Breast epithelium (tissue), 4 donors: ENCODE measurements around the gene CHSY3. TPM values are rescaled to one million over a fixed set of nuclear protein-coding genes. Genes with fewer than 3 reads are reported as not detected.

ENCODE experiments used
- DNase-seq, 2 donors: peaks; one replicate each; pipeline ENCODE4 v3.0.0-alpha.2; 2019; ENCODE audit warnings: low spot score in 2 of 2
- H3K27ac ChIP-seq, 2 donors: fragments of 200-600 bp; sonication (generic) in 1 of 2; one replicate each; pipeline ENCODE4 v1.5.1; 2016 to 2019; ENCODE audit warnings: mild to moderate bottlenecking in 1 of 2
- H3K27me3 ChIP-seq, 2 donors: fragments of 200-600 bp; sonication (generic) in 1 of 2; one replicate each; pipeline versions ENCODE4 v1.5.1 to v1.6.0; 2017 to 2019; ENCODE audit warnings: control low read depth in 1 of 2, mild to moderate bottlenecking in 1 of 2
- H3K36me3 ChIP-seq: fragments of 200-600 bp; one replicate; pipeline ENCODE4 v1.5.1; 2019
- H3K4me1 ChIP-seq, 2 donors: fragments of 200-600 bp; sonication (generic); one replicate each; pipeline ENCODE4 v1.5.1; 2016 to 2019; ENCODE audit warnings: control low read depth in 1 of 2
- H3K4me3 ChIP-seq, 3 donors: fragments of 200-600 bp; sonication (generic); 1 replicate in 2 of 3; 2 replicates in 1 of 3; pipeline ENCODE4 v1.5.1; 2016 to 2019; ENCODE audit warnings: mild to moderate bottlenecking in 3 of 3, moderate library complexity in 2 of 3
- H3K9me3 ChIP-seq, 2 donors: fragments of 200-600 bp; sonication (generic) in 1 of 2; one replicate each; pipeline ENCODE4 v1.5.1; 2016 to 2019; ENCODE audit warnings: control low read depth in 1 of 2
- POLR2A ChIP-seq: fragments of 450-650 bp; IDR thresholded peaks from one replicate; pipeline ENCODE4 v1.6.1; 2016; ENCODE audit warnings: antibody characterized with exemption, mild to moderate bottlenecking, moderate library complexity
- POLR2AphosphoS5 ChIP-seq, 3 donors: sonication (generic); formaldehyde crosslinking; IDR thresholded peaks; one replicate each; pipeline ENCODE4 v1.6.1; 2017; ENCODE audit warnings: antibody characterized with exemption in 3 of 3
- intact Hi-C: fragments of 100-400 bp; cut with DNase I; formaldehyde crosslinking; loops from one replicate; pipeline ENCODE4 v1.15.1; 2023; ENCODE audit warnings: low total_unique reads
- total RNA-seq, 3 donors: library from RNA; depleted of rRNA; stranded (reverse); fragments of >200 nt; gene quantifications; one replicate each; pipeline ENCODE4 v1.1.0, GENCODE V29; 2016
- TF ChIP-seq, protein P1 (sequence below), 3 donors: fragments of 450-650 bp; IDR thresholded peaks; one replicate each; pipeline ENCODE4 v1.5.1; 2016 to 2017; ENCODE audit warnings: antibody characterized with exemption in 3 of 3, mild to moderate bottlenecking in 3 of 3, moderate library complexity in 3 of 3

CHSY3 gene
- total RNA-seq, 3 donors from 2014 or later: 2.5 to 4.9 (median 3.7) TPM

GRCh38 chr5:130037905-130038304 lies 133.6 kb downstream of the CHSY3 start:
- no peak for DNase-seq
- Histone ChIP-seq H3K4me3 (no peak overlapping the region), H3K27ac (no peak overlapping the region), H3K4me1 (no peaks in the 10 kb centered on the region), H3K9me3 (no peaks in the 10 kb centered on the region), H3K36me3 (no peaks in the 10 kb centered on the region), H3K27me3 (no peaks in the 10 kb centered on the region)
- intact Hi-C loops: loop anchor here (2.0 kb wide), 1 partner anchor 31 kb away; no protein-coding TSS in a partner anchor
- TF ChIP-seq, protein P1, sequence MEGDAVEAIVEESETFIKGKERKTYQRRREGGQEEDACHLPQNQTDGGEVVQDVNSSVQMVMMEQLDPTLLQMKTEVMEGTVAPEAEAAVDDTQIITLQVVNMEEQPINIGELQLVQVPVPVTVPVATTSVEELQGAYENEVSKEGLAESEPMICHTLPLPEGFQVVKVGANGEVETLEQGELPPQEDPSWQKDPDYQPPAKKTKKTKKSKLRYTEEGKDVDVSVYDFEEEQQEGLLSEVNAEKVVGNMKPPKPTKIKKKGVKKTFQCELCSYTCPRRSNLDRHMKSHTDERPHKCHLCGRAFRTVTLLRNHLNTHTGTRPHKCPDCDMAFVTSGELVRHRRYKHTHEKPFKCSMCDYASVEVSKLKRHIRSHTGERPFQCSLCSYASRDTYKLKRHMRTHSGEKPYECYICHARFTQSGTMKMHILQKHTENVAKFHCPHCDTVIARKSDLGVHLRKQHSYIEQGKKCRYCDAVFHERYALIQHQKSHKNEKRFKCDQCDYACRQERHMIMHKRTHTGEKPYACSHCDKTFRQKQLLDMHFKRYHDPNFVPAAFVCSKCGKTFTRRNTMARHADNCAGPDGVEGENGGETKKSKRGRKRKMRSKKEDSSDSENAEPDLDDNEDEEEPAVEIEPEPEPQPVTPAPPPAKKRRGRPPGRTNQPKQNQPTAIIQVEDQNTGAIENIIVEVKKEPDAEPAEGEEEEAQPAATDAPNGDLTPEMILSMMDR (IDR thresholded peaks at IDR 0.05): no peak
- TF ChIP-seq POLR2AphosphoS5 (IDR thresholded peaks at IDR 0.05) (no peak), POLR2A (no peak)

- Histone ChIP-seq H3K4me1 (no peaks in the 10 kb centered on the region), H3K9me3 (no peaks in the 10 kb centered on the region), H3K36me3 (no peaks in the 10 kb centered on the region), H3K4me3 (no peak overlapping the region), H3K27ac (no peak overlapping the region), H3K27me3 (no peaks in the 10 kb centered on the region)
- intact Hi-C loops: no loop called here
- TF ChIP-seq, protein P1 (IDR thresholded peaks at IDR 0.05): no peak
- TF ChIP-seq POLR2AphosphoS5 (IDR thresholded peaks at IDR 0.05) (no peak), POLR2A (no peak)
- no peak for DNase-seq
These were observed 139.6 kb downstream of the CHSY3 start for GRCh38 chr5:130043834-130044233.

DNA sequence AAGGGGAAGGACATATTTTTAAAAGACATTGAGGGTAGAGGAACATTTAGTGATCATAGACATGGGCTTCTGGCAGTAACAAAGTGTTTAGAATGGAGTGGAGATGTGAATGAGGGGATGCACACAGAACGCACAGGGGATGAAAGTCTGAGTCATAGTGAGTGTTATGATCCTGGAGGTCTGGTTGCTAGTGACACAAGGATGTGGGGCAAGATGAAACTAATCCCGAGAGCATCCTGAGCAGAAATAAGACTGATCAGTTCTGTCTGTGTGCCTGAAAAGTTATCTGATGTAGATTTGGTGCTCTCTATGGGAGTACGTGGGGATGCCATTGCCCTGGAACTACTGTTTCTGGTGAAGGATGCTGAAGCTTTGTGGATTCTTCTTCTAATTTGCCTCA lies 141.1 kb downstream of the CHSY3 start:
- Histone ChIP-seq H3K36me3 (no peaks in the 10 kb centered on the region), H3K9me3 (no peaks in the 10 kb centered on the region), H3K27me3 (no peaks in the 10 kb centered on the region), H3K4me1 (no peaks in the 10 kb centered on the region), H3K4me3 (no peak overlapping the region), H3K27ac (no peak overlapping the region)
- TF ChIP-seq POLR2AphosphoS5 (IDR thresholded peaks at IDR 0.05) (no peak), POLR2A (no peak)
- TF ChIP-seq, protein P1 (IDR thresholded peaks at IDR 0.05): no peak
- intact Hi-C loops: no loop called here
- DNase-seq: no peak

DNA sequence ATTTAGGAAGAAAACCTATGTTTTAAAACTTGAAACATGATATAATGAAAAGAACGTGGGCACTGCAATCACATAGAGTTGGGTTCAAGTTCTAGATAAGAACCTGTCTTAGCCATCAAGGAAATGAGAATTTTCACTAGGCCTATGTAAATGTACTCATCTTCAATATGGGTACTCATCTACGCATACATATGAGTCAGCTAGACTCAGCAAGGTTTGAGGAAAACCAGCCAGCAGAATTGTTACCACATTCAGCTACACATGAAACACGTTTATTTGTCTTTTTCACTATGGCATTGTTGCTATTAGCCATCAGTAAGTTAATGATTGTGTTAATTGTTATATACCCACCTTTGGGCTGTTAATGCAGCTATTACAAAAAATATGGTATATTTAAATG lies 146.3 kb downstream of the CHSY3 start:
- no peaks in the 10 kb centered on the region for H3K4me1 ChIP-seq
- no peaks in the 10 kb centered on the region for H3K9me3 ChIP-seq
- intact Hi-C loops: no loop called here
- TF ChIP-seq POLR2A: no peak
- no peak for TF ChIP-seq POLR2AphosphoS5 (IDR thresholded peaks at IDR 0.05)
- TF ChIP-seq, protein P1 (IDR thresholded peaks at IDR 0.05): no peak
- H3K27me3 ChIP-seq: no peaks in the 10 kb centered on the region
- no peaks in the 10 kb centered on the region for H3K36me3 ChIP-seq
- DNase-seq: no peak
- no peak overlapping the region for H3K4me3 ChIP-seq
- no peak overlapping the region for H3K27ac ChIP-seq

GRCh38 chr5:130052752-130053151 lies 148.5 kb downstream of the CHSY3 start:
- intact Hi-C loops: no loop called here
- no peak overlapping the region for H3K4me3 ChIP-seq
- TF ChIP-seq, protein P1 (IDR thresholded peaks at IDR 0.05): no peak
- no peak for TF ChIP-seq POLR2A
- no peak for TF ChIP-seq POLR2AphosphoS5 (IDR thresholded peaks at IDR 0.05)
- no peaks in the 10 kb centered on the region for H3K36me3 ChIP-seq
- no peak overlapping the region for H3K27ac ChIP-seq
- H3K27me3 ChIP-seq: no peaks in the 10 kb centered on the region
- no peaks in the 10 kb centered on the region for H3K4me1 ChIP-seq
- no peak for DNase-seq
- H3K9me3 ChIP-seq: no peaks in the 10 kb centered on the region
